B cell (primary cell): ENCODE results near the gene ROBO2. TPM values are rescaled to one million over a fixed set of nuclear protein-coding genes. Genes with fewer than 3 reads are reported as not detected.

ENCODE experiments used
- ATAC-seq: fragments of 200-7000 bp; cut with Tn5 transposase; one replicate; pipeline ENCODE4 v1.10.0; 2021; ENCODE audit warnings: low read depth, mild to moderate bottlenecking, moderate number of reproducible peaks, moderate library complexity
- CTCF ChIA-PET: fragments of 350-600 bp; sonication (Branson Sonifier 250); formaldehyde crosslinking; loops from one replicate; lab custom pipeline; 2021; ENCODE audit warnings: antibody characterized with exemption, inconsistent platforms; lab: Charles Lee
- POLR2A ChIA-PET: fragments of 350-600 bp; sonication (Branson Sonifier 250); formaldehyde crosslinking; loops from one replicate; lab custom pipeline; 2021; ENCODE audit warnings: antibody characterized with exemption; lab: Charles Lee
- DNase-seq: peaks from one replicate; pipeline ENCODE4 v3.0.0; 2013
- H2AFZ ChIP-seq: 2 replicates; pipeline ENCODE4 v1.6.1; 2012; ENCODE audit warnings: mild to moderate bottlenecking, low read depth, low read length; ENCODE audit not compliant: insufficient read depth, poor library complexity, severe bottlenecking
- H3K27ac ChIP-seq, 2 donors: 1 replicate in 1 of 2; 2 replicates in 1 of 2; pipeline ENCODE4 v1.5.1; 2012 to 2013; ENCODE audit warnings: low read length in 2 of 2, mild to moderate bottlenecking in 2 of 2, moderate library complexity in 1 of 2
- H3K27me3 ChIP-seq, 4 experiments: fragments of 200-600 bp in 1 of 4; sonication (generic) in 1 of 4; replicated peaks in 1 of 4; 1 replicate in 2 of 4; 2 replicates in 2 of 4; pipeline versions ENCODE4 v1.6.1 to v1.7.0; 2013 to 2016; ENCODE audit warnings: low read length in 3 of 4, mild to moderate bottlenecking in 2 of 4, mixed read lengths in 1 of 4, moderate library complexity in 1 of 4; ENCODE audit not compliant: insufficient read depth in 4 of 4, control insufficient read depth in 3 of 4; ENCODE audit errors: control extremely low read depth in 1 of 4
- H3K36me3 ChIP-seq, 2 experiments: replicated peaks in 1 of 2; 1 replicate in 1 of 2; 2 replicates in 1 of 2; pipeline versions ENCODE4 v1.6.1 to v1.7.1; 2013; ENCODE audit warnings: low read length in 1 of 2; ENCODE audit not compliant: insufficient read depth in 2 of 2, control insufficient read depth in 1 of 2; ENCODE audit errors: control extremely low read depth in 1 of 2, extremely low read depth in 1 of 2
- H3K4me1 ChIP-seq, 2 donors: fragments of 200-600 bp in 1 of 2; sonication (generic) in 1 of 2; 1 replicate in 1 of 2; 2 replicates in 1 of 2; pipeline versions ENCODE4 v1.5.1 to v1.6.1; 2013 to 2017; ENCODE audit warnings: low read length in 2 of 2; ENCODE audit not compliant: control insufficient read depth in 2 of 2, insufficient read depth in 2 of 2
- H3K4me2 ChIP-seq: replicated peaks from 2 replicates; pipeline ENCODE3; 2012; ENCODE audit warnings: mild to moderate bottlenecking, low read depth, low read length; ENCODE audit not compliant: poor library complexity, severe bottlenecking
- H3K4me3 ChIP-seq, 5 experiments: fragments of 200-600 bp in 1 of 5; sonication (generic) in 1 of 5; 1 replicate in 3 of 5; 2 replicates in 2 of 5; pipeline versions ENCODE4 v1.5.1 to v1.7.0; 2011 to 2016; ENCODE audit warnings: low read length in 4 of 5, mild to moderate bottlenecking in 4 of 5, low read depth in 2 of 5, control low read depth in 1 of 5, moderate library complexity in 1 of 5; ENCODE audit not compliant: insufficient read depth in 1 of 5; ENCODE audit errors: control extremely low read depth in 1 of 5, extremely low read depth in 1 of 5
- H3K79me2 ChIP-seq: fragments of 200-600 bp; sonication (generic); one replicate; pipeline ENCODE4 v1.6.0; 2016; ENCODE audit warnings: low read length; ENCODE audit not compliant: control insufficient read depth, insufficient read depth
- H3K9ac ChIP-seq: fragments of 200-600 bp; sonication (generic); 2 replicates; pipeline ENCODE4 v1.6.1; 2017; ENCODE audit warnings: mild to moderate bottlenecking, low read length, moderate library complexity
- H3K9me3 ChIP-seq, 3 donors: one replicate each; pipeline versions ENCODE4 v1.6.1 to v1.7.1; 2013; ENCODE audit warnings: low read length in 2 of 3; ENCODE audit not compliant: control insufficient read depth in 2 of 3, insufficient read depth in 1 of 3; ENCODE audit errors: control extremely low read depth in 1 of 3
- H4K20me1 ChIP-seq: 2 replicates; pipeline ENCODE4 v1.6.0; 2012; ENCODE audit warnings: mild to moderate bottlenecking, low read length; ENCODE audit not compliant: insufficient read depth, control insufficient read depth, poor library complexity, severe bottlenecking
- H3K27ac Mint-ChIP-seq: one replicate; pipeline ENCODE4 v1.8.0; 2021; ENCODE audit warnings: mixed read lengths
- H3K27me3 Mint-ChIP-seq: one replicate; pipeline ENCODE4 v1.8.0; 2021; ENCODE audit warnings: mixed read lengths
- H3K4me1 Mint-ChIP-seq: one replicate; pipeline ENCODE4 v1.8.0; 2021; ENCODE audit warnings: mixed read lengths
- H3K4me3 Mint-ChIP-seq: one replicate; pipeline ENCODE4 v1.8.0; 2021; ENCODE audit warnings: mixed read lengths
- H3K9me3 Mint-ChIP-seq: one replicate; pipeline ENCODE4 v1.8.0; 2022; ENCODE audit warnings: mixed read lengths; ENCODE audit not compliant: insufficient read depth
- EZH2 ChIP-seq: IDR thresholded peaks from 2 replicates; pipeline ENCODE4 v1.6.1; 2012; ENCODE audit warnings: borderline replicate concordance, low read depth, mild to moderate bottlenecking, moderate library complexity, low read length; ENCODE audit not compliant: insufficient read depth, poor library complexity, severe bottlenecking
- WGBS: methylation state at CpG from one replicate; pipeline ENCODE4 v1.1.5; 2013; ENCODE audit warnings: missing lambda C conversion rate; ENCODE audit not compliant: insufficient coverage; 5-methylcytosine and 5-hydroxymethylcytosine counted together
- intact Hi-C: fragments of 100-400 bp; cut with micrococcal nuclease; formaldehyde crosslinking; loops from one replicate; pipeline ENCODE4 v1.10.0; 2022
- polyA plus RNA-seq: library from polyadenylated mRNA; depleted of rRNA; stranded (reverse); fragments of >200 nt; gene quantifications from 2 replicates; pipeline ENCODE4 v1.2.3, GENCODE V29; 2012
- total RNA-seq, 2 donors: library from RNA; stranded (reverse); fragments of 120-200 nt in 1 of 2; gene quantifications; 1 replicate in 1 of 2; 2 replicates in 1 of 2; pipeline versions ENCODE4 v1.2.3 to v1.2.4, GENCODE V29; 2013 to 2022
- TF ChIP-seq, protein P1 (sequence below): fragments of 200-600 bp; IDR thresholded peaks from one replicate; pipeline ENCODE4 v1.8.0; 2022; ENCODE audit warnings: antibody characterized with exemption, mild to moderate bottlenecking

The ROBO2 gene
- total and polyA plus RNA-seq, 2 donors (not counting 1 experiment from before 2014, with no cell fraction given) = not detected

DNA sequence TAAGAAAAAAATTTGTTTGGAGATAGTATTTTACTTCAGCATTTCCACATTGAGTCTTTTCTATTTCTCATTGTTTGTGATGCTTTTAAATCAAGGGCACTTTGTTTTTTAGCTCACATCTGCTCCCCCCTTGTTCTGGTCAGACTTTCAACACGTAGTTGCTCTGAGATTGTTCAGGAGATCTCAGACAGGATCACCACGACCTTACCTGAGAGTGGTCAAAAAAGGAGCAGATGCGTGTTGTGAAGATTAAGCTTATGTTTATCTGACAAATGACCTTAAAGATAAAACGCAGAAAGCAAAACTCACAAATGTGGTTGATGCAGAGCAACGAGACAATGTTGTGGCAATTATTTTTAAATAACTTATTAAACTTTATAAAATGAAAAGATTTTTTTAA is 298.3 kb downstream of the ROBO2 start:
- ChIA-PET CTCF (interaction anchor here (1.5 kb wide), 1 partner anchor 9 kb away, joined by 3 read pairs; no protein-coding TSS in a partner anchor), POLR2A (no interaction called here)
- no peaks in the 10 kb centered on the region for H3K79me2 ChIP-seq
- DNase-seq = no peak
- H2AFZ ChIP-seq = no peak overlapping the region
- Mint-ChIP-seq H3K4me1 (no peaks in the 10 kb centered on the region), H3K4me3 (no peak overlapping the region), H3K27ac (no peak overlapping the region), H3K27me3 (no peaks in the 10 kb centered on the region), H3K9me3 (no peaks in the 10 kb centered on the region)
- H3K4me3 ChIP-seq = no peak overlapping the region
- no peak overlapping the region for H3K4me2 ChIP-seq
- H3K27me3 ChIP-seq = no peaks in the 10 kb centered on the region
- TF ChIP-seq EZH2 = no peak
- TF ChIP-seq, protein P1, sequence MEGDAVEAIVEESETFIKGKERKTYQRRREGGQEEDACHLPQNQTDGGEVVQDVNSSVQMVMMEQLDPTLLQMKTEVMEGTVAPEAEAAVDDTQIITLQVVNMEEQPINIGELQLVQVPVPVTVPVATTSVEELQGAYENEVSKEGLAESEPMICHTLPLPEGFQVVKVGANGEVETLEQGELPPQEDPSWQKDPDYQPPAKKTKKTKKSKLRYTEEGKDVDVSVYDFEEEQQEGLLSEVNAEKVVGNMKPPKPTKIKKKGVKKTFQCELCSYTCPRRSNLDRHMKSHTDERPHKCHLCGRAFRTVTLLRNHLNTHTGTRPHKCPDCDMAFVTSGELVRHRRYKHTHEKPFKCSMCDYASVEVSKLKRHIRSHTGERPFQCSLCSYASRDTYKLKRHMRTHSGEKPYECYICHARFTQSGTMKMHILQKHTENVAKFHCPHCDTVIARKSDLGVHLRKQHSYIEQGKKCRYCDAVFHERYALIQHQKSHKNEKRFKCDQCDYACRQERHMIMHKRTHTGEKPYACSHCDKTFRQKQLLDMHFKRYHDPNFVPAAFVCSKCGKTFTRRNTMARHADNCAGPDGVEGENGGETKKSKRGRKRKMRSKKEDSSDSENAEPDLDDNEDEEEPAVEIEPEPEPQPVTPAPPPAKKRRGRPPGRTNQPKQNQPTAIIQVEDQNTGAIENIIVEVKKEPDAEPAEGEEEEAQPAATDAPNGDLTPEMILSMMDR = no peak
- no peak overlapping the region for H3K27ac ChIP-seq
- H3K4me1 ChIP-seq = no peaks in the 10 kb centered on the region
- no peaks in the 10 kb centered on the region for H3K36me3 ChIP-seq
- no peaks in the 10 kb centered on the region for H4K20me1 ChIP-seq
- H3K9me3 ChIP-seq = no peaks in the 10 kb centered on the region
- intact Hi-C loops = no loop called here
- no peak for ATAC-seq
- WGBS = 56% methylated on average over 3 of the region's 5 CpGs
- no peak overlapping the region for H3K9ac ChIP-seq

DNA sequence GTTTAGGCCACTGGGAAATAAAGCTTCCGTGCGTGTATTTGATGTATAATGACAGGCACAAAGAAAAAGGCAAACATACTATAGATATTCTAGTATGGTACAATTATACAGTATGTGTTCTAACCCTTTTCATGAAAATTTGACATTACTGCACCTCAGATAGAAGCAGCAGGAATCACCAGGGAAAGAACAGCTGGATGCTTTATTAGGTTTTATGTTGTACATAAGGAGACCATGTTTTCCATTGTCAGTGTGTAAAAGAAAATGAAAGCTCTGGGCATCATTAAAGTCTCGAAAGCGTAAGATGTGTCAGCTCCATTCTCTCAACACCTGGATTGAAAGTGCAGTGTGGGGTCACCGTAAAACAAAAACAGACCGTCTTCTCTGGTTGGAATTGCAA is 302.1 kb downstream of the ROBO2 start:
- H3K27me3 Mint-ChIP-seq = no peaks in the 10 kb centered on the region
- Histone ChIP-seq H3K36me3 (no peaks in the 10 kb centered on the region), H3K4me2 (no peak overlapping the region), H2AFZ (no peak overlapping the region), H3K4me1 (no peaks in the 10 kb centered on the region), H3K27ac (no peak overlapping the region), H3K4me3 (no peak overlapping the region), H3K9me3 (no peaks in the 10 kb centered on the region), H3K27me3 (no peaks in the 10 kb centered on the region), H3K9ac (no peak overlapping the region), H3K79me2 (no peaks in the 10 kb centered on the region), H4K20me1 (no peaks in the 10 kb centered on the region)
- ATAC-seq (no peak), DNase-seq (no peak)
- WGBS = 80% methylated on average over 2 of the region's 6 CpGs
- no peaks in the 10 kb centered on the region for H3K9me3 Mint-ChIP-seq
- intact Hi-C loops = no loop called here
- H3K4me1 Mint-ChIP-seq = no peaks in the 10 kb centered on the region
- H3K4me3 Mint-ChIP-seq = no peak overlapping the region
- ChIA-PET POLR2A (no interaction called here), CTCF (no interaction called here)
- no peak overlapping the region for H3K27ac Mint-ChIP-seq
- TF ChIP-seq, protein P1 = no peak
- no peak for TF ChIP-seq EZH2
